OCI-LY3 (cell line): Measurements from ENCODE around the gene DHRSX.

Experiments used
- CTCF ChIP-seq: fragments of 200-600, 300-600 bp; sonication (generic); IDR thresholded peaks from 2 replicates; pipeline ENCODE4 v1.5.1; 2014; ENCODE audit warnings: antibody characterized with exemption, low read length, low read depth
- EZH2phosphoT487 ChIP-seq: fragments of 200-600 bp; shearing (Covaris generic); IDR thresholded peaks from 2 replicates; pipeline ENCODE4 v1.6.1; 2018; ENCODE audit warnings: antibody characterized with exemption, mixed run types, low read depth

GRCh38 chrX:2284601-2285000 is 216.2 kb downstream of the DHRSX start:
- TF ChIP-seq EZH2phosphoT487 (no peak), CTCF (no peak)
